SJSA1 (cell line): ENCODE data around the gene UBE2C. TPM values are rescaled to one million over a fixed set of nuclear protein-coding genes. Genes with fewer than 3 reads are reported as not detected.
A peak's percentile ranks its signal among the peaks of the same experiment; 100 is the strongest.

ENCODE experiments used
- DNase-seq, 2 experiments: peaks; one replicate each; pipeline ENCODE4 v3.0.0-alpha.2; 2015 to 2020; ENCODE audit warnings: low spot score in 2 of 2, low read depth in 1 of 2
- H3K27ac ChIP-seq: fragments of 250-450 bp; sonication (Bioruptor Pico); 2 replicates; pipeline ENCODE4 v1.5.1; 2020; ENCODE audit warnings: mild to moderate bottlenecking, moderate library complexity
- H3K27me3 ChIP-seq: fragments of 250-450 bp; sonication (Bioruptor Pico); replicated peaks from 2 replicates; pipeline ENCODE4 v1.5.1; 2020; ENCODE audit warnings: mild to moderate bottlenecking, moderate library complexity
- H3K36me3 ChIP-seq: fragments of 250-450 bp; sonication (Bioruptor Pico); 2 replicates; pipeline ENCODE4 v1.5.1; 2020; ENCODE audit warnings: mild to moderate bottlenecking
- H3K4me1 ChIP-seq: fragments of 250-450 bp; sonication (Bioruptor Pico); replicated peaks from 2 replicates; pipeline ENCODE4 v1.6.1; 2021; ENCODE audit warnings: mild to moderate bottlenecking
- H3K4me3 ChIP-seq: fragments of 250-450 bp; sonication (Bioruptor Pico); 2 replicates; pipeline ENCODE4 v1.5.1; 2020; ENCODE audit warnings: mild to moderate bottlenecking
- H3K9me3 ChIP-seq: fragments of 250-450 bp; sonication (Bioruptor Pico); replicated peaks from 2 replicates; pipeline ENCODE4 v1.5.1; 2020; ENCODE audit warnings: mild to moderate bottlenecking
- total RNA-seq: library from RNA; depleted of rRNA; stranded (reverse); fragments of >200 nt; shearing (Covaris generic); gene quantifications from 2 replicates; pipeline ENCODE4 v1.2.3, GENCODE V29; 2014

Gene UBE2C
- total RNA-seq, 1 experiment from 2014 or later = 249 TPM

GRCh38 chr20:45813489-45813888, 1.0 kb downstream of the UBE2C start:
- peak overlapping the region; percentile 81 for H3K4me3 ChIP-seq
- peaks cover 76% of the 10 kb centered on the region for H3K36me3 ChIP-seq
- H3K27me3 ChIP-seq = no peaks in the 10 kb centered on the region
- no peak for DNase-seq
- peaks cover 46% of the 10 kb centered on the region for H3K4me1 ChIP-seq
- H3K9me3 ChIP-seq = no peaks in the 10 kb centered on the region
- H3K27ac ChIP-seq = no peak overlapping the region

- DNase-seq = no peak
- Histone ChIP-seq H3K4me1 (peaks cover 46% of the 10 kb centered on the region), H3K27me3 (no peaks in the 10 kb centered on the region), H3K36me3 (peaks cover 68% of the 10 kb centered on the region), H3K4me3 (no peak overlapping the region), H3K27ac (no peak overlapping the region), H3K9me3 (no peaks in the 10 kb centered on the region)
Observed at GRCh38 chr20:45814314-45814713, 1.9 kb downstream of the UBE2C start.

- DNase-seq = peak in 1 of 2 experiments; percentile 32
- Histone ChIP-seq H3K9me3 (no peaks in the 10 kb centered on the region), H3K4me1 (peaks cover 46% of the 10 kb centered on the region), H3K36me3 (peaks cover 48% of the 10 kb centered on the region), H3K4me3 (no peak overlapping the region), H3K27me3 (no peaks in the 10 kb centered on the region), H3K27ac (no peak overlapping the region)
Observed at GRCh38 chr20:45816951-45817350, 4.5 kb downstream of the UBE2C start.

- H3K9me3 ChIP-seq = no peaks in the 10 kb centered on the region
- peaks cover 48% of the 10 kb centered on the region for H3K4me1 ChIP-seq
- DNase-seq = peak; percentile 54 to 80
- peaks cover 47% of the 10 kb centered on the region for H3K36me3 ChIP-seq
- H3K27ac ChIP-seq = no peak overlapping the region
- no peaks in the 10 kb centered on the region for H3K27me3 ChIP-seq
- H3K4me3 ChIP-seq = no peak overlapping the region
Observed at GRCh38 chr20:45817376-45818194, 5.1 kb downstream of the UBE2C start.

GRCh38 chr20:45818239-45818638, 5.8 kb downstream of the UBE2C start:
- 0 out of 2 replicates have a peak, but pooled peaks cover 3% of the 10 kb centered on the region for H3K27me3 ChIP-seq
- H3K9me3 ChIP-seq = no peaks in the 10 kb centered on the region
- H3K4me1 ChIP-seq = peaks cover 45% of the 10 kb centered on the region
- H3K4me3 ChIP-seq = no peak overlapping the region
- H3K27ac ChIP-seq = no peak overlapping the region
- no peak for DNase-seq
- H3K36me3 ChIP-seq = peaks cover 40% of the 10 kb centered on the region

GRCh38 chr20:45819466-45819865, 7.0 kb downstream of the UBE2C start:
- peaks cover 31% of the 10 kb centered on the region for H3K36me3 ChIP-seq
- peaks cover 37% of the 10 kb centered on the region for H3K4me1 ChIP-seq
- DNase-seq = no peak
- H3K27me3 ChIP-seq = peaks cover 13% of the 10 kb centered on the region
- no peaks in the 10 kb centered on the region for H3K9me3 ChIP-seq
- H3K4me3 ChIP-seq = no peak overlapping the region
- no peak overlapping the region for H3K27ac ChIP-seq

GRCh38 chr20:45821947-45822346, 9.5 kb downstream of the UBE2C start:
- Histone ChIP-seq H3K9me3 (no peaks in the 10 kb centered on the region), H3K4me3 (no peak overlapping the region)

GRCh38 chr20:45822857-45823256, 10.4 kb downstream of the UBE2C start:
- Histone ChIP-seq H3K27me3 (peaks cover 13% of the 10 kb centered on the region), H3K9me3 (no peaks in the 10 kb centered on the region), H3K27ac (no peak overlapping the region), H3K4me1 (peaks cover 6% of the 10 kb centered on the region), H3K36me3 (no peaks in the 10 kb centered on the region), H3K4me3 (no peak overlapping the region)
- peak in 1 of 2 experiments; percentile 54 for DNase-seq

More at GRCh38 chr20:45821947-45822346, 9.5 kb downstream of the UBE2C start:
- Histone ChIP-seq H3K36me3 (peaks cover 7% of the 10 kb centered on the region), H3K27ac (no peak overlapping the region), H3K4me1 (peaks cover 15% of the 10 kb centered on the region), H3K27me3 (peaks cover 13% of the 10 kb centered on the region)
- no peak for DNase-seq

- Histone ChIP-seq H3K9me3 (no peaks in the 10 kb centered on the region), H3K4me1 (0 out of 2 replicates have a peak, but pooled peaks cover 3% of the 10 kb centered on the region), H3K36me3 (no peaks in the 10 kb centered on the region), H3K4me3 (no peak overlapping the region), H3K27ac (no peak overlapping the region), H3K27me3 (peaks cover 13% of the 10 kb centered on the region)
- no peak for DNase-seq
Observed at GRCh38 chr20:45823949-45824835, 11.7 kb downstream of the UBE2C start.

- no peak for DNase-seq
- 0 out of 2 replicates have a peak, but pooled peaks cover 3% of the 10 kb centered on the region for H3K4me1 ChIP-seq
Observed at GRCh38 chr20:45826381-45827019, 14.1 kb downstream of the UBE2C start.

GRCh38 chr20:45827030-45827652, 14.7 kb downstream of the UBE2C start, which contains the start of gene TNNC2:
Gene TNNC2 (minus strand): TSS chr20:45827312. CDS start chr20:45827248, 64 bp downstream.
- H3K27ac ChIP-seq = no peak within 1 kb of the TSS
- 0 out of 2 replicates have a peak, but pooled peaks cover 3% of the 10 kb centered on the region for H3K4me1 ChIP-seq
- no peaks in the 10 kb centered on the region for H3K9me3 ChIP-seq
- no peaks in the 10 kb centered on the region for H3K36me3 ChIP-seq
- H3K4me3 ChIP-seq = no peak within 1 kb of the TSS
- DNase-seq = no peak
- peaks cover 13% of the 10 kb centered on the region for H3K27me3 ChIP-seq

More at GRCh38 chr20:45826381-45827019, 14.1 kb downstream of the UBE2C start:
- Histone ChIP-seq H3K27ac (no peak overlapping the region), H3K27me3 (peaks cover 13% of the 10 kb centered on the region), H3K4me3 (no peak overlapping the region), H3K36me3 (no peaks in the 10 kb centered on the region), H3K9me3 (no peaks in the 10 kb centered on the region)

- Histone ChIP-seq H3K36me3 (no peaks in the 10 kb centered on the region), H3K4me1 (peaks cover under 1% of the 10 kb centered on the region; the same call in 1 of the 2 replicates), H3K9me3 (no peaks in the 10 kb centered on the region), H3K27ac (no peak overlapping the region), H3K27me3 (peaks cover 13% of the 10 kb centered on the region), H3K4me3 (no peak overlapping the region)
- no peak for DNase-seq
Observed at GRCh38 chr20:45827712-45828111, 15.3 kb downstream of the UBE2C start.

- Histone ChIP-seq H3K27me3 (peaks cover 6% of the 10 kb centered on the region; the same call in 1 of the 2 replicates), H3K27ac (no peak overlapping the region), H3K9me3 (no peaks in the 10 kb centered on the region), H3K36me3 (no peaks in the 10 kb centered on the region), H3K4me1 (peaks cover 7% of the 10 kb centered on the region), H3K4me3 (no peak overlapping the region)
- no peak for DNase-seq
Observed at GRCh38 chr20:45828589-45828988, 16.1 kb downstream of the UBE2C start.
